ENCODE results near the gene MORN1. TPM values are rescaled to one million over a fixed set of nuclear protein-coding genes. Genes with fewer than 3 reads are reported as not detected.

MORN1 gene
- total RNA-seq, 1 donor from 2014 or later: 5.5 TPM

DNA sequence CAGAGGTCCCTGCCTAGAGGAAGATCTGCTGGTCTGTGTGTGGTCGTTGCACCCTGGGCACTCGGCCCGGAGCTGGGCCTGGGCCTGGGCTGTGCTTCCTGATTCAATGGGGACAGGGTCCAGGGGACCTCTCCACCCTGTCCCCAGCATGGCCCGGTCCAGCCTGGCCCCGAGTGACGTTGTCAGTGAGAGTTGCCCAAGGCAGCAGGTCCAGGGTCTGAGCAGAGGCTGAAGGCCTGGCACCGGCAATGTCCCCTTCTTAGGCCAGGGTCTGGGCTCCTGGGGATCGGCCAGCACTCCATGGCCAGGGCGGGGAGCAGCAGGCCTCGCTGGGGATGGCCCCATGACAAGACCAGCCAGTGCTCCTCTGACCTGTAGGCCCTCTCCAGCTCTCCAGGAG lies 36.6 kb upstream of the MORN1 start:
- DNase-seq (ENCODE audit: low read depth): no peak
- Histone ChIP-seq H3K36me3 (ENCODE audit: control insufficient read depth, insufficient read depth, low read length) (peaks cover 25% of the 10 kb centered on the region), H3K4me3 (ENCODE audit: low read depth, low read length) (no peak overlapping the region), H3K27me3 (ENCODE audit: control insufficient read depth, insufficient read depth, low read length) (no peaks in the 10 kb centered on the region)
- FAIRE-seq: no peak
- TF ChIP-seq, protein P1, sequence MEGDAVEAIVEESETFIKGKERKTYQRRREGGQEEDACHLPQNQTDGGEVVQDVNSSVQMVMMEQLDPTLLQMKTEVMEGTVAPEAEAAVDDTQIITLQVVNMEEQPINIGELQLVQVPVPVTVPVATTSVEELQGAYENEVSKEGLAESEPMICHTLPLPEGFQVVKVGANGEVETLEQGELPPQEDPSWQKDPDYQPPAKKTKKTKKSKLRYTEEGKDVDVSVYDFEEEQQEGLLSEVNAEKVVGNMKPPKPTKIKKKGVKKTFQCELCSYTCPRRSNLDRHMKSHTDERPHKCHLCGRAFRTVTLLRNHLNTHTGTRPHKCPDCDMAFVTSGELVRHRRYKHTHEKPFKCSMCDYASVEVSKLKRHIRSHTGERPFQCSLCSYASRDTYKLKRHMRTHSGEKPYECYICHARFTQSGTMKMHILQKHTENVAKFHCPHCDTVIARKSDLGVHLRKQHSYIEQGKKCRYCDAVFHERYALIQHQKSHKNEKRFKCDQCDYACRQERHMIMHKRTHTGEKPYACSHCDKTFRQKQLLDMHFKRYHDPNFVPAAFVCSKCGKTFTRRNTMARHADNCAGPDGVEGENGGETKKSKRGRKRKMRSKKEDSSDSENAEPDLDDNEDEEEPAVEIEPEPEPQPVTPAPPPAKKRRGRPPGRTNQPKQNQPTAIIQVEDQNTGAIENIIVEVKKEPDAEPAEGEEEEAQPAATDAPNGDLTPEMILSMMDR (IDR thresholded peaks at IDR 0.05; ENCODE audit: insufficient read depth, low read length, severe bottlenecking): no peak

DNA sequence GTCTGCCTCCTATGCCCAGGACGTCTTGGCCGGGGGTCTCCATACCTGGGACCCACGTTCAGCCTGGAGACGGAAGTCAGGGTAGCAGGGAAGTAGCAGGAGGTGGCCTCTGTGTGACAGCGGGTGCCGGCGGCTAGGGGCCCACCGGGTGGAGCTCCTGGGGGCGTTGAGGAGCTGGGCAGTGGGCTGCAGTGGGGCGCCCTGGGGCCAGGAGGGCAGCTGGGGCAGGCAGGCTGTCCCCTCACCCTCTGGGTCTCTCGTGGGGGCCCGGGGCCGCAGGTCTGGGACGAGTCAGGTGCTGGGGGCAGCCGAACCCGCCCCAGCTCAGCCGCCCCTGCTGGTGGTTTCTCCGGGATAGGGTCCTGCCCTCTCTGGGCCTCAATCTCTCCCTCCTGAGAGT lies 35.7 kb upstream of the MORN1 start:
- Histone ChIP-seq H3K27me3 (ENCODE audit: control insufficient read depth, insufficient read depth, low read length) (no peaks in the 10 kb centered on the region), H3K36me3 (ENCODE audit: control insufficient read depth, insufficient read depth, low read length) (peaks cover 16% of the 10 kb centered on the region), H3K4me3 (ENCODE audit: low read depth, low read length) (no peak overlapping the region)
- DNase-seq (ENCODE audit: low read depth): no peak
- TF ChIP-seq, protein P1 (IDR thresholded peaks at IDR 0.05; ENCODE audit: insufficient read depth, low read length, severe bottlenecking): no peak
- no peak for FAIRE-seq

DNA sequence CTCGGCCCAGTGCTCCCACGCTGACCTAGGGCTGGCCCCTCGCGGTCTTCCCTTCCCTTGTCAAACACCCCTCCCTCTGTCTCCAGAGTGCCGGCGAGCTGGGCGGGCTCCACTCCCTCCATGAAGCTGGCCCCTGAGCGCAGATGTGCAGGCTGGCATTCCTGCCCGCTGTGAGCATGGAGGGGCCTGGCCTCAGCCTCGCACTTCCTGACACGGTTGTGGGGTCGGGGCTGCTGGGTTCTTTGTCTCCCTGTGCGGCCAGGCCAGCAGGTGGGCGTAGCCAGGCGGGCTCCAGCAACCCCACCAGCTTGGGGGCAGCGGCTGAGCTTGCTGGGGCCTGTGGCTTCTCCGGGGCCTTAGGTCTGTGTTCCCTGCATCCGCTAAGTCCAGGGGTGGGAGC lies 35.2 kb upstream of the MORN1 start:
- TF ChIP-seq, protein P1 (IDR thresholded peaks at IDR 0.05; ENCODE audit: insufficient read depth, low read length, severe bottlenecking): no peak
- FAIRE-seq (no peak), DNase-seq (ENCODE audit: low read depth) (no peak)
- Histone ChIP-seq H3K36me3 (ENCODE audit: control insufficient read depth, insufficient read depth, low read length) (peaks cover 11% of the 10 kb centered on the region), H3K4me3 (ENCODE audit: low read depth, low read length) (no peak overlapping the region), H3K27me3 (ENCODE audit: control insufficient read depth, insufficient read depth, low read length) (no peaks in the 10 kb centered on the region)

DNA sequence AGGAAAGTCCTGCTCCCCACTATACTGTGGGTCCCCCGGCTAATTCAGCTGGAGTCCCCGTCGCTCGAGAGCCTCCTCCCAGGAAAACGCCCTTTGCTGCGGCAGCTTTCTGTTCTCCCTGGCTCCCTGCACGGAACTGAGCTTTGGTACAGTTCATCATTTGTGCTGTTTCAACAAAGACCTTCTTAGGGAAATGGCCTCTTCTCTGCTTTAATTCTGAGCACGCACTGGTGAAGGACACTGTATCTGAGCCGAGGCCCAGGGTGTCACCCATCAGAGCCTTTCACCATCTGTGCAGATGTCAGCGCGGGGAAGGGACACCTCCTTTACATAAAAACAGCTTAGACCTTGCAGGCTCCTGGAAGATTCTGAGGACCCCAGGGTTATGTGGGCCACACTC lies 34.5 kb upstream of the MORN1 start:
- DNase-seq (ENCODE audit: low read depth) (no peak), FAIRE-seq (no peak)
- Histone ChIP-seq H3K36me3 (ENCODE audit: control insufficient read depth, insufficient read depth, low read length) (peaks cover 5% of the 10 kb centered on the region), H3K4me3 (ENCODE audit: low read depth, low read length) (no peak overlapping the region), H3K27me3 (ENCODE audit: control insufficient read depth, insufficient read depth, low read length) (no peaks in the 10 kb centered on the region)
- TF ChIP-seq, protein P1 (IDR thresholded peaks at IDR 0.05; ENCODE audit: insufficient read depth, low read length, severe bottlenecking): no peak

DNA sequence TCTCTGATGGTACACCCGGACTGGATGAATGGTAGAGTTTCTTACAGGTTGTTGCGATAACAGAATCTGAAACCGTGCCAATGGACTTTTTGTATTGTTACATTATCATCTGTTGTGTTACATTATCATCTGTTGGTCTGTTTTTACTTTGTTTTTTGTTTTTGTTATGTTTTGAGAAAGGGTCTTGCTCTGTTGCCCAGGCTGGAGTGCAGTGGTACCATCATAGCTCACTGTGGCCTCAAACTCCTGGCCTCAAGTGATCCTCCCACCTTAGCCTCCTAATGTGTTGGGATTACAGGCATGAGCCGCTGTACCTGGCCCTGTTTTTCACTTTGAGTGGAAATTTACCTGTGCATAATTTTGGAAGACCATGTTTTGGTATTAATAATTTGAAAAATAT lies 31.2 kb upstream of the MORN1 start:
- DNase-seq (ENCODE audit: low read depth) (no peak), FAIRE-seq (no peak)
- Histone ChIP-seq H3K36me3 (ENCODE audit: control insufficient read depth, insufficient read depth, low read length) (no peaks in the 10 kb centered on the region), H3K27me3 (ENCODE audit: control insufficient read depth, insufficient read depth, low read length) (peaks cover 1% of the 10 kb centered on the region), H3K4me3 (ENCODE audit: low read depth, low read length) (no peak overlapping the region)
- TF ChIP-seq, protein P1 (IDR thresholded peaks at IDR 0.05; ENCODE audit: insufficient read depth, low read length, severe bottlenecking): no peak

DNA sequence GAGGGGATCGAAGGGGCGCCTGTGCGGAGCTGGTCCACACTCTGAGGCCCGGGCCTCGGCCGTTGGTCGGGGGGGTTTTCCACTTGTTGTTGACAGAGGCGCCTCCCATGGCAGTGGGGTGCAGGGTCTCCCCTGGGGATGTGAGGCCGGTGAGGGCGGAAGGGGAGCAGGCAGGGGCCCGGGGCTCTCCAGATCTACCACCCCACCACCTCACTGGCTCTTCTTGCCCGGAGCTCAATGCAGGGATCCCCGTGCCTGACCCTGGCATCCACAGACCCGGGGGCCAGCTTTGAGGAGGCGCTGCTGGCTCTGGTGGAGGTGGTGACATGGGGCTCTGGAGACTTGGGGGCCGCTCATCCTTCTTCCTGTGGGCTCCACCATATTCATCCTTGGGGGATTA lies 28.1 kb upstream of the MORN1 start:
- H3K27me3 ChIP-seq (ENCODE audit: control insufficient read depth, insufficient read depth, low read length): peaks cover 1% of the 10 kb centered on the region
- no peak overlapping the region for H3K4me3 ChIP-seq (ENCODE audit: low read depth, low read length)
- FAIRE-seq (no peak), DNase-seq (ENCODE audit: low read depth) (no peak)
- H3K36me3 ChIP-seq (ENCODE audit: control insufficient read depth, insufficient read depth, low read length): no peaks in the 10 kb centered on the region
- TF ChIP-seq, protein P1 (IDR thresholded peaks at IDR 0.05; ENCODE audit: insufficient read depth, low read length, severe bottlenecking): no peak

All from bronchial epithelial cell (primary cell).